HL-60/S4 (cell line): ENCODE measurements around the gene MEG3.

Experiments used
- in situ Hi-C: fragments of 300-500 bp; cut with MboI; formaldehyde crosslinking; loops from 2 replicates; pipeline ENCODE4 v1.14.3; 2022; ENCODE audit warnings: low sequenced_read_pairs

The MEG3 gene

GRCh38 chr14:100844421-100844820 lies 18.5 kb downstream of the MEG3 start:
- in situ Hi-C loops: no loop called here

- in situ Hi-C loops: no loop called here
Measured at GRCh38 chr14:100844846-100845245, 18.9 kb downstream of the MEG3 start.

- in situ Hi-C loops: no loop called here
Measured at GRCh38 chr14:100845341-100845740, 19.4 kb downstream of the MEG3 start.

- in situ Hi-C loops: no loop called here
Measured at GRCh38 chr14:100846309-100846859, 20.5 kb downstream of the MEG3 start.

GRCh38 chr14:100849115-100849781 lies 23.3 kb downstream of the MEG3 start:
- in situ Hi-C loops: no loop called here

- in situ Hi-C loops: no loop called here
Measured at GRCh38 chr14:100850841-100851585, 25.1 kb downstream of the MEG3 start.

GRCh38 chr14:100851586-100851916 lies 25.6 kb downstream of the MEG3 start:
- in situ Hi-C loops: no loop called here

GRCh38 chr14:100851946-100852620 lies 26.2 kb downstream of the MEG3 start:
- in situ Hi-C loops: no loop called here

GRCh38 chr14:100854435-100854834 lies 28.5 kb downstream of the MEG3 start:
- in situ Hi-C loops: no loop called here

- in situ Hi-C loops: no loop called here
Measured at GRCh38 chr14:100855256-100855930, 29.5 kb downstream of the MEG3 start.

GRCh38 chr14:100856056-100856950 lies 30.4 kb downstream of the MEG3 start:
- in situ Hi-C loops: no loop called here

- in situ Hi-C loops: no loop called here
Measured at GRCh38 chr14:100857233-100857922, 31.5 kb downstream of the MEG3 start.

GRCh38 chr14:100857923-100858837 lies 32.3 kb downstream of the MEG3 start:
- in situ Hi-C loops: no loop called here

GRCh38 chr14:100858838-100859220 lies 32.9 kb downstream of the MEG3 start:
- in situ Hi-C loops: no loop called here

GRCh38 chr14:100859781-100860180 lies 33.9 kb downstream of the MEG3 start:
- in situ Hi-C loops: no loop called here

- in situ Hi-C loops: no loop called here
Measured at GRCh38 chr14:100860556-100861187, 34.8 kb downstream of the MEG3 start.

- in situ Hi-C loops: no loop called here
Measured at GRCh38 chr14:100861188-100861936, 35.4 kb downstream of the MEG3 start.

- in situ Hi-C loops: no loop called here
Measured at GRCh38 chr14:100861937-100862247, 36.0 kb downstream of the MEG3 start.
